HEK293 (cell line): ENCODE results near the gene GTF2F2.

ENCODE experiments used
- CTCF ChIA-PET: fragments of 350-600 bp; formaldehyde crosslinking; extraction: SDS; loops from one replicate; lab custom pipeline; 2021; ENCODE audit warnings: antibody characterized with exemption; lab: Yijun Ruan, JAX
- POLR2A ChIA-PET: fragments of 300-600 bp; formaldehyde crosslinking; extraction: SDS; loops from one replicate; lab custom pipeline; 2020; ENCODE audit warnings: antibody characterized with exemption, inconsistent platforms; lab: Yijun Ruan, JAX
- H3K27ac ChIP-seq: fragments of 200-500 bp; sonication (Bioruptor generic); 2 replicates; pipeline ENCODE4 v1.5.1; 2014; ENCODE audit warnings: low read depth, low read length, control low read depth, inconsistent platforms; ENCODE audit errors: extremely low read depth
- H3K36me3 ChIP-seq, 2 experiments: fragments of 200-500 bp in 1 of 2; sonication (Bioruptor generic) in 1 of 2; 1 replicate in 1 of 2; 2 replicates in 1 of 2; pipeline ENCODE4 v1.5.1; 2014 to 2017; ENCODE audit warnings: inconsistent platforms in 2 of 2, low read length in 2 of 2; ENCODE audit not compliant: control insufficient read depth in 2 of 2, insufficient read depth in 1 of 2
- H3K4me1 ChIP-seq: fragments of 200-500 bp; sonication (Bioruptor generic); 2 replicates; pipeline ENCODE4 v1.5.1; 2014; ENCODE audit warnings: mild to moderate bottlenecking, low read length, inconsistent platforms; ENCODE audit not compliant: control insufficient read depth, insufficient read depth
- H3K4me3 ChIP-seq: 2 replicates; pipeline ENCODE4 v1.5.1; 2011; ENCODE audit warnings: low read depth, mild to moderate bottlenecking, control low read depth, low read length, moderate library complexity
- H3K9me3 ChIP-seq: fragments of 200-500 bp; sonication (Bioruptor generic); 2 replicates; pipeline ENCODE4 v1.5.1; 2014; ENCODE audit warnings: low read depth, low read length, inconsistent platforms; ENCODE audit not compliant: control insufficient read depth, insufficient read depth
- GLIS1 ChIP-seq: fragments of 450-650 bp; formaldehyde crosslinking; IDR thresholded peaks from 2 replicates; pipeline ENCODE4 v1.5.1; 2016; ENCODE audit warnings: missing biosample characterization, missing genetic modification characterization
- GLIS2 ChIP-seq: fragments of 450-650 bp; formaldehyde crosslinking; IDR thresholded peaks from 2 replicates; pipeline ENCODE4 v1.5.1; 2016; ENCODE audit warnings: missing biosample characterization, missing genetic modification characterization
- MYNN ChIP-seq: fragments of 450-650 bp; formaldehyde crosslinking; IDR thresholded peaks from 2 replicates; pipeline ENCODE4 v1.5.1; 2016; ENCODE audit warnings: missing biosample characterization, missing genetic modification characterization, borderline replicate concordance
- SCRT1 ChIP-seq: fragments of 450-650 bp; formaldehyde crosslinking; IDR thresholded peaks from 2 replicates; pipeline ENCODE4 v1.5.1; 2016; ENCODE audit warnings: missing biosample characterization, missing genetic modification characterization, borderline replicate concordance
- ZBTB8A ChIP-seq: fragments of 450-650 bp; formaldehyde crosslinking; IDR thresholded peaks from 2 replicates; pipeline ENCODE4 v1.5.1; 2016; ENCODE audit warnings: missing biosample characterization, missing genetic modification characterization
- ZNF10 ChIP-seq: fragments of 450-650 bp; formaldehyde crosslinking; IDR thresholded peaks from 2 replicates; pipeline ENCODE4 v1.5.1; 2017; ENCODE audit warnings: missing biosample characterization, missing genetic modification characterization
- ZNF341 ChIP-seq: fragments of 450-650 bp; formaldehyde crosslinking; IDR thresholded peaks from 2 replicates; pipeline ENCODE4; 2016; ENCODE audit warnings: low read depth, missing biosample characterization, missing genetic modification characterization
- ZNF354C ChIP-seq: fragments of 450-650 bp; formaldehyde crosslinking; IDR thresholded peaks from 2 replicates; pipeline ENCODE4 v1.5.1; 2016; ENCODE audit warnings: missing biosample characterization, missing genetic modification characterization, low read depth, borderline replicate concordance
- ZNF416 ChIP-seq: fragments of 450-650 bp; formaldehyde crosslinking; IDR thresholded peaks from 2 replicates; pipeline ENCODE4 v1.5.1; 2016; ENCODE audit warnings: missing biosample characterization, missing genetic modification characterization
- ZNF549 ChIP-seq: fragments of 450-650 bp; IDR thresholded peaks from 2 replicates; pipeline ENCODE4 v1.5.1; 2018; ENCODE audit warnings: missing biosample characterization, missing genetic modification characterization, mild to moderate bottlenecking, inconsistent platforms, moderate library complexity
- ZNF670 ChIP-seq: fragments of 450-650 bp; formaldehyde crosslinking; IDR thresholded peaks from 2 replicates; pipeline ENCODE4 v1.5.1; 2016; ENCODE audit warnings: missing biosample characterization, missing genetic modification characterization, low read depth
- ZNF792 ChIP-seq: fragments of 450-650 bp; formaldehyde crosslinking; IDR thresholded peaks from 2 replicates; pipeline ENCODE4 v1.5.1; 2016; ENCODE audit warnings: missing biosample characterization, missing genetic modification characterization
- TF ChIP-seq, protein P1 (sequence below): fragments of 450-650 bp; formaldehyde crosslinking; IDR thresholded peaks from 2 replicates; pipeline ENCODE4 v1.5.1; 2016; ENCODE audit warnings: missing biosample characterization, missing genetic modification characterization
- TF ChIP-seq, protein P2 (sequence below): fragments of 450-650 bp; formaldehyde crosslinking; IDR thresholded peaks from 2 replicates; pipeline ENCODE4 v1.5.1; 2017; ENCODE audit warnings: missing biosample characterization, missing genetic modification characterization
- TF ChIP-seq, protein P3 (sequence below): fragments of 450-650 bp; IDR thresholded peaks from 2 replicates; pipeline ENCODE4 v1.5.1; 2018; ENCODE audit warnings: missing biosample characterization, mild to moderate bottlenecking, missing genetic modification characterization
- TF ChIP-seq, protein P4 (sequence below): fragments of 450-650 bp; formaldehyde crosslinking; IDR thresholded peaks from 2 replicates; pipeline ENCODE4 v1.5.1; 2016; ENCODE audit warnings: missing biosample characterization, missing genetic modification characterization
- TF ChIP-seq, protein P5 (sequence below): fragments of 450-650 bp; formaldehyde crosslinking; IDR thresholded peaks from 2 replicates; pipeline ENCODE4 v1.5.1; 2016; ENCODE audit warnings: missing biosample characterization, missing genetic modification characterization, borderline replicate concordance
- TF ChIP-seq, protein P6 (sequence below): fragments of 450-650 bp; formaldehyde crosslinking; IDR thresholded peaks from 2 replicates; pipeline ENCODE4 v1.5.1; 2017; ENCODE audit warnings: missing biosample characterization, missing genetic modification characterization

The GTF2F2 gene

DNA sequence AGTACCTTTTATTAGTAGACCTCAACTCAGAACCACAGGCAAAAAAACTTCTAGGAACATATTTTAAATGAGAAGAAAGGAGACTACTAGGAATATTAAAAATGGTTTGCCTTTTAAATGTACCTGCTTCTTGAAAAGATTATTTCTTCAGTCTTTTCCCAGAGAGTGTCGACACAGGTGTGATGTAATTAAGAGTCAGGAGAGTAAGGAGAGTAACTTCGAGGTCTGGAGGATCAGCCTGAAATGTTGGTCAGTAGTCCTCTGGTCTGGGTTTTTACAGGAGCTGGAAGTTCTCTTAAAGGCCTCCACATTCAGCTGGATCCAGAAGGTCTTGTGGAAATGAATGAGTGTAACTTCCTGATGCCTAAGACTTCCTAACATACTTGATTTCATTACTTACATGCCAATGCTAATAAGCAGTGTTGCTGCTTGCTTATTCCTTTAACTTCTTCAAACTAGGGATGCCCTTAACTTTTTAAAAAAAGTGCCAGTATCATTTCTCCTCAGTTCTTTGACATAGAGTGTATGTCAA, 80.5 kb downstream of the GTF2F2 start, which contains the start of gene KCTD4:
KCTD4 (minus strand) TSS at position 345 of the 532 bp plus-strand sequence. CDS start 6,478 bp downstream, outside the sequence.
- H3K27ac ChIP-seq = no peak within 1 kb of the TSS
- no peaks in the 10 kb centered on the region for H3K4me1 ChIP-seq
- no peaks in the 10 kb centered on the region for H3K36me3 ChIP-seq
- TF ChIP-seq GLIS2 (tag by site-specific recombination) (no peak), ZNF416 (tag by site-specific recombination) (no peak), ZNF792 (no peak), GLIS1 (tag by site-specific recombination) (no peak), MYNN (tag by site-specific recombination) (no peak), ZNF10 (tag by site-specific recombination) (no peak), ZNF354C (tag by site-specific recombination) (no peak), ZNF670 (tag by site-specific recombination) (no peak), SCRT1 (tag by site-specific recombination) (no peak), ZNF341 (tag by site-specific recombination) (no peak), ZBTB8A (tag by site-specific recombination) (no peak), ZNF549 (no peak)
- TF ChIP-seq, protein P1, sequence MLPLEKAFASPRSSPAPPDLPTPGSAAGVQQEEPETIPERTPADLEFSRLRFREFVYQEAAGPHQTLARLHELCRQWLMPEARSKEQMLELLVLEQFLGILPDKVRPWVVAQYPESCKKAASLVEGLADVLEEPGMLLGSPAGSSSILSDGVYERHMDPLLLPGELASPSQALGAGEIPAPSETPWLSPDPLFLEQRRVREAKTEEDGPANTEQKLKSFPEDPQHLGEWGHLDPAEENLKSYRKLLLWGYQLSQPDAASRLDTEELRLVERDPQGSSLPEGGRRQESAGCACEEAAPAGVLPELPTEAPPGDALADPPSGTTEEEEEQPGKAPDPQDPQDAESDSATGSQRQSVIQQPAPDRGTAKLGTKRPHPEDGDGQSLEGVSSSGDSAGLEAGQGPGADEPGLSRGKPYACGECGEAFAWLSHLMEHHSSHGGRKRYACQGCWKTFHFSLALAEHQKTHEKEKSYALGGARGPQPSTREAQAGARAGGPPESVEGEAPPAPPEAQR (tag by site-specific recombination) = no peak
- TF ChIP-seq, protein P2, sequence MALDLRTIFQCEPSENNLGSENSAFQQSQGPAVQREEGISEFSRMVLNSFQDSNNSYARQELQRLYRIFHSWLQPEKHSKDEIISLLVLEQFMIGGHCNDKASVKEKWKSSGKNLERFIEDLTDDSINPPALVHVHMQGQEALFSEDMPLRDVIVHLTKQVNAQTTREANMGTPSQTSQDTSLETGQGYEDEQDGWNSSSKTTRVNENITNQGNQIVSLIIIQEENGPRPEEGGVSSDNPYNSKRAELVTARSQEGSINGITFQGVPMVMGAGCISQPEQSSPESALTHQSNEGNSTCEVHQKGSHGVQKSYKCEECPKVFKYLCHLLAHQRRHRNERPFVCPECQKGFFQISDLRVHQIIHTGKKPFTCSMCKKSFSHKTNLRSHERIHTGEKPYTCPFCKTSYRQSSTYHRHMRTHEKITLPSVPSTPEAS (tag by site-specific recombination) = no peak
- TF ChIP-seq, protein P3, sequence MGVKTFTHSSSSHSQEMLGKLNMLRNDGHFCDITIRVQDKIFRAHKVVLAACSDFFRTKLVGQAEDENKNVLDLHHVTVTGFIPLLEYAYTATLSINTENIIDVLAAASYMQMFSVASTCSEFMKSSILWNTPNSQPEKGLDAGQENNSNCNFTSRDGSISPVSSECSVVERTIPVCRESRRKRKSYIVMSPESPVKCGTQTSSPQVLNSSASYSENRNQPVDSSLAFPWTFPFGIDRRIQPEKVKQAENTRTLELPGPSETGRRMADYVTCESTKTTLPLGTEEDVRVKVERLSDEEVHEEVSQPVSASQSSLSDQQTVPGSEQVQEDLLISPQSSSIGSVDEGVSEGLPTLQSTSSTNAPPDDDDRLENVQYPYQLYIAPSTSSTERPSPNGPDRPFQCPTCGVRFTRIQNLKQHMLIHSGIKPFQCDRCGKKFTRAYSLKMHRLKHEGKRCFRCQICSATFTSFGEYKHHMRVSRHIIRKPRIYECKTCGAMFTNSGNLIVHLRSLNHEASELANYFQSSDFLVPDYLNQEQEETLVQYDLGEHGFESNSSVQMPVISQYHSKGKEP (tag by site-specific recombination) = no peak
- TF ChIP-seq, protein P4, sequence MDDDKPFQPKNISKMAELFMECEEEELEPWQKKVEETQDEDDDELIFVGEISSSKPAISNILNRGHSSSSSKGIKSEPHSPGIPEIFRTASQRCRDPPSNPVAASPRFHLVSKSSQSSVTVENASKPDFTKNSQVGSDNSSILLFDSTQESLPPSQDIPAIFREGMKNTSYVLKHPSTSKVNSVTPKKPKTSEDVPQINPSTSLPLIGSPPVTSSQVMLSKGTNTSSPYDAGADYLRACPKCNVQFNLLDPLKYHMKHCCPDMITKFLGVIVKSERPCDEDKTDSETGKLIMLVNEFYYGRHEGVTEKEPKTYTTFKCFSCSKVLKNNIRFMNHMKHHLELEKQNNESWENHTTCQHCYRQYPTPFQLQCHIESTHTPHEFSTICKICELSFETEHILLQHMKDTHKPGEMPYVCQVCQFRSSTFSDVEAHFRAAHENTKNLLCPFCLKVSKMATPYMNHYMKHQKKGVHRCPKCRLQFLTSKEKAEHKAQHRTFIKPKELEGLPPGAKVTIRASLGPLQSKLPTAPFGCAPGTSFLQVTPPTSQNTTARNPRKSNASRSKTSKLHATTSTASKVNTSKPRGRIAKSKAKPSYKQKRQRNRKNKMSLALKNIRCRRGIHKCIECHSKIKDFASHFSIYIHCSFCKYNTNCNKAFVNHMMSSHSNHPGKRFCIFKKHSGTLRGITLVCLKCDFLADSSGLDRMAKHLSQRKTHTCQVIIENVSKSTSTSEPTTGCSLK = no peak
- TF ChIP-seq, protein P5, sequence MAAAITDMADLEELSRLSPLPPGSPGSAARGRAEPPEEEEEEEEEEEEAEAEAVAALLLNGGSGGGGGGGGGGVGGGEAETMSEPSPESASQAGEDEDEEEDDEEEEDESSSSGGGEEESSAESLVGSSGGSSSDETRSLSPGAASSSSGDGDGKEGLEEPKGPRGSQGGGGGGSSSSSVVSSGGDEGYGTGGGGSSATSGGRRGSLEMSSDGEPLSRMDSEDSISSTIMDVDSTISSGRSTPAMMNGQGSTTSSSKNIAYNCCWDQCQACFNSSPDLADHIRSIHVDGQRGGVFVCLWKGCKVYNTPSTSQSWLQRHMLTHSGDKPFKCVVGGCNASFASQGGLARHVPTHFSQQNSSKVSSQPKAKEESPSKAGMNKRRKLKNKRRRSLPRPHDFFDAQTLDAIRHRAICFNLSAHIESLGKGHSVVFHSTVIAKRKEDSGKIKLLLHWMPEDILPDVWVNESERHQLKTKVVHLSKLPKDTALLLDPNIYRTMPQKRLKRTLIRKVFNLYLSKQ (tag by site-specific recombination) = no peak
- TF ChIP-seq, protein P6, sequence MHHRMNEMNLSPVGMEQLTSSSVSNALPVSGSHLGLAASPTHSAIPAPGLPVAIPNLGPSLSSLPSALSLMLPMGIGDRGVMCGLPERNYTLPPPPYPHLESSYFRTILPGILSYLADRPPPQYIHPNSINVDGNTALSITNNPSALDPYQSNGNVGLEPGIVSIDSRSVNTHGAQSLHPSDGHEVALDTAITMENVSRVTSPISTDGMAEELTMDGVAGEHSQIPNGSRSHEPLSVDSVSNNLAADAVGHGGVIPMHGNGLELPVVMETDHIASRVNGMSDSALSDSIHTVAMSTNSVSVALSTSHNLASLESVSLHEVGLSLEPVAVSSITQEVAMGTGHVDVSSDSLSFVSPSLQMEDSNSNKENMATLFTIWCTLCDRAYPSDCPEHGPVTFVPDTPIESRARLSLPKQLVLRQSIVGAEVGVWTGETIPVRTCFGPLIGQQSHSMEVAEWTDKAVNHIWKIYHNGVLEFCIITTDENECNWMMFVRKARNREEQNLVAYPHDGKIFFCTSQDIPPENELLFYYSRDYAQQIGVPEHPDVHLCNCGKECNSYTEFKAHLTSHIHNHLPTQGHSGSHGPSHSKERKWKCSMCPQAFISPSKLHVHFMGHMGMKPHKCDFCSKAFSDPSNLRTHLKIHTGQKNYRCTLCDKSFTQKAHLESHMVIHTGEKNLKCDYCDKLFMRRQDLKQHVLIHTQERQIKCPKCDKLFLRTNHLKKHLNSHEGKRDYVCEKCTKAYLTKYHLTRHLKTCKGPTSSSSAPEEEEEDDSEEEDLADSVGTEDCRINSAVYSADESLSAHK (tag by site-specific recombination) = no peak
- ChIA-PET POLR2A (no interaction called here), CTCF (no interaction called here)
- H3K9me3 ChIP-seq = no peaks in the 10 kb centered on the region
- no peak within 1 kb of the TSS for H3K4me3 ChIP-seq
